Measurements from ENCODE around the gene OLFML1.

DNA sequence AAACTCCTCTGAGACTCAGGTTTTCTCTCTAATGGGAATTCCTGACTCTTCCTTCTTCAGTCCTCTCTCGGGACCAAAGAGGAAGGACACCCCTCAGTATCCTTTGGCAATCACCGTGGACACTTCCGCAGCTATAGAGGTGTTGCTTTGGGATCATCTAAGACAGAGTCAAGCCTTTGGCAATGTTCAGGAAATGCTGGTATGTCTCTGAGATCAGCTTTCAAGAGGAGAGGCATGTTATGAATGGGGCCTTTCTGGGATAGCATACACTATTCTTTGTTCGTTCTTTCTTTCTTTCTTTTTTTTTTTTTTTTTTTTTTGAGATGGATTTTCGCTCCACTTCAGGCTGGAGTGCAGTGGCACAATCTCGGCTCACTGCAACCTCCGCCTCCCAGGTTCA, 14.2 kb upstream of the OLFML1 start:
- TF ChIP-seq, protein P1, sequence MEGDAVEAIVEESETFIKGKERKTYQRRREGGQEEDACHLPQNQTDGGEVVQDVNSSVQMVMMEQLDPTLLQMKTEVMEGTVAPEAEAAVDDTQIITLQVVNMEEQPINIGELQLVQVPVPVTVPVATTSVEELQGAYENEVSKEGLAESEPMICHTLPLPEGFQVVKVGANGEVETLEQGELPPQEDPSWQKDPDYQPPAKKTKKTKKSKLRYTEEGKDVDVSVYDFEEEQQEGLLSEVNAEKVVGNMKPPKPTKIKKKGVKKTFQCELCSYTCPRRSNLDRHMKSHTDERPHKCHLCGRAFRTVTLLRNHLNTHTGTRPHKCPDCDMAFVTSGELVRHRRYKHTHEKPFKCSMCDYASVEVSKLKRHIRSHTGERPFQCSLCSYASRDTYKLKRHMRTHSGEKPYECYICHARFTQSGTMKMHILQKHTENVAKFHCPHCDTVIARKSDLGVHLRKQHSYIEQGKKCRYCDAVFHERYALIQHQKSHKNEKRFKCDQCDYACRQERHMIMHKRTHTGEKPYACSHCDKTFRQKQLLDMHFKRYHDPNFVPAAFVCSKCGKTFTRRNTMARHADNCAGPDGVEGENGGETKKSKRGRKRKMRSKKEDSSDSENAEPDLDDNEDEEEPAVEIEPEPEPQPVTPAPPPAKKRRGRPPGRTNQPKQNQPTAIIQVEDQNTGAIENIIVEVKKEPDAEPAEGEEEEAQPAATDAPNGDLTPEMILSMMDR (IDR thresholded peaks at IDR 0.05; ENCODE audit: insufficient read depth, low read depth, low read length), result no peak
- no peak for TF ChIP-seq EZH2 (IDR thresholded peaks at IDR 0.05; ENCODE audit: insufficient read depth, low read length)
